NCI-H526 treated with DMSO at 0.1 percent for 48 hours (cell line): Measurements from ENCODE around the gene ZNF785.
"Not testable (repeated sequence)": the region's sequence is repeated elsewhere in the genome, so short reads cannot be mapped to it uniquely, and the experiment has no call there.

Experiments
- DNase-seq: peaks from one replicate; lab custom pipeline; 2025; lab: John Stamatoyannopoulos, UW

Gene ZNF785

GRCh38 chr16:30539986-30540526, 45.4 kb downstream of the ZNF785 start:
- peak; percentile 82 for DNase-seq

- DNase-seq = no peak
These were observed 46.2 kb downstream of the ZNF785 start for GRCh38 chr16:30539000-30539964.

- not testable (repeated sequence) for DNase-seq
These were observed 49.0 kb downstream of the ZNF785 start for GRCh38 chr16:30536391-30537024.

- no peak for DNase-seq
These were observed 49.7 kb downstream of the ZNF785 start for GRCh38 chr16:30535777-30536190.

GRCh38 chr16:30535106-30535776, 50.3 kb downstream of the ZNF785 start:
- no peak for DNase-seq

GRCh38 chr16:30534368-30535105, 51.0 kb downstream of the ZNF785 start, which contains the start of gene ZNF747:
Gene ZNF747 (minus strand): TSS chr16:30534858. CDS start chr16:30534679, 179 bp downstream.
- peak; percentile 73 for DNase-seq

- DNase-seq = no peak
These were observed 51.6 kb downstream of the ZNF785 start for GRCh38 chr16:30533748-30534367.

GRCh38 chr16:30533146-30533522, 52.4 kb downstream of the ZNF785 start:
- no peak for DNase-seq

GRCh38 chr16:30532285-30533145, 53.0 kb downstream of the ZNF785 start:
- DNase-seq = no peak
